GM20000 (cell line): ENCODE results near the gene PSME4.
"Not testable (repeated sequence)": the region's sequence is repeated elsewhere in the genome, so short reads cannot be mapped to it uniquely, and the experiment has no call there.

ENCODE experiments used
- DNase-seq: peaks from one replicate; pipeline ENCODE4 v3.0.0; 2012; ENCODE audit warnings: low spot score
- TF ChIP-seq, protein P1 (sequence below): IDR thresholded peaks from 2 replicates; pipeline ENCODE4 v1.5.1; 2012; ENCODE audit warnings: mild to moderate bottlenecking, control low read depth; ENCODE audit errors: extremely low read depth, missing control alignments

Gene PSME4

DNA sequence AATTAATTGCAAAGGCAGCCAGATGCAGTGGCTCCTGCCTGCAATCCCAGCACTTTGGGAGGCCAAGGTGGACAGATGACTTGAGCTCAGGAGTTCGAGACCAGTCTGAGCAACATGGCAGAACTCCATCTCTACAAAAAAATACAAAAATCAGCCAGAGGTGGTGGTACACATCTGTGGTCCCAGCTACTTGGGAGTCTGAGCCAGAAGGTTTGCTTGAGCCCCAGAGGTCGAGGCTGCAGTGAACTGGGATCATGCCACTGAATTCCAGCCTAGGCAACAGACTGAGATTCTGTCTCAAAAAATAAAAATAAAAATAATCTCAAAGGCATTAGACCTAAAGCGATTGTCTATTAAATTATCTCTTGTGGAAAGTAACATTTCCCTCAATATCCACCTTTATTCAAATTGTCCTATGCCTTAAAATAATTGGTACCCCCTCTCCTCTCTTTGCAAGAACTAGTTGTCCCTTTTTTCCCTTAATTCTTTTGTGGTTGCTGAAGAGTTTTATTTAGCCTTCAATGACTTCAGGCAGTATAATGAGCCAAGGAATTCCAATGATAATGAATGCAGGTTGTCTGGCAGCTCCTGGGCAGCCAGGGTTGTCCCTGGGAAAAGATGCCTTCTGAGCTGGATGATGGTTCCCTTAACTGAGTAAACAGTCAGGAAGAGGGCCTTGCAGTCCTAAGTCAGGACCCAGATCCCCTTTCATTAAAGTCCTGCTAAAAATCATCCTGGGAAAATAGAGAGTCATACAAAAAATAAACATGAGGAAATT is 143.2 kb downstream of the PSME4 start:
- DNase-seq, result no peak
- TF ChIP-seq, protein P1, sequence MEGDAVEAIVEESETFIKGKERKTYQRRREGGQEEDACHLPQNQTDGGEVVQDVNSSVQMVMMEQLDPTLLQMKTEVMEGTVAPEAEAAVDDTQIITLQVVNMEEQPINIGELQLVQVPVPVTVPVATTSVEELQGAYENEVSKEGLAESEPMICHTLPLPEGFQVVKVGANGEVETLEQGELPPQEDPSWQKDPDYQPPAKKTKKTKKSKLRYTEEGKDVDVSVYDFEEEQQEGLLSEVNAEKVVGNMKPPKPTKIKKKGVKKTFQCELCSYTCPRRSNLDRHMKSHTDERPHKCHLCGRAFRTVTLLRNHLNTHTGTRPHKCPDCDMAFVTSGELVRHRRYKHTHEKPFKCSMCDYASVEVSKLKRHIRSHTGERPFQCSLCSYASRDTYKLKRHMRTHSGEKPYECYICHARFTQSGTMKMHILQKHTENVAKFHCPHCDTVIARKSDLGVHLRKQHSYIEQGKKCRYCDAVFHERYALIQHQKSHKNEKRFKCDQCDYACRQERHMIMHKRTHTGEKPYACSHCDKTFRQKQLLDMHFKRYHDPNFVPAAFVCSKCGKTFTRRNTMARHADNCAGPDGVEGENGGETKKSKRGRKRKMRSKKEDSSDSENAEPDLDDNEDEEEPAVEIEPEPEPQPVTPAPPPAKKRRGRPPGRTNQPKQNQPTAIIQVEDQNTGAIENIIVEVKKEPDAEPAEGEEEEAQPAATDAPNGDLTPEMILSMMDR, result no peak

DNA sequence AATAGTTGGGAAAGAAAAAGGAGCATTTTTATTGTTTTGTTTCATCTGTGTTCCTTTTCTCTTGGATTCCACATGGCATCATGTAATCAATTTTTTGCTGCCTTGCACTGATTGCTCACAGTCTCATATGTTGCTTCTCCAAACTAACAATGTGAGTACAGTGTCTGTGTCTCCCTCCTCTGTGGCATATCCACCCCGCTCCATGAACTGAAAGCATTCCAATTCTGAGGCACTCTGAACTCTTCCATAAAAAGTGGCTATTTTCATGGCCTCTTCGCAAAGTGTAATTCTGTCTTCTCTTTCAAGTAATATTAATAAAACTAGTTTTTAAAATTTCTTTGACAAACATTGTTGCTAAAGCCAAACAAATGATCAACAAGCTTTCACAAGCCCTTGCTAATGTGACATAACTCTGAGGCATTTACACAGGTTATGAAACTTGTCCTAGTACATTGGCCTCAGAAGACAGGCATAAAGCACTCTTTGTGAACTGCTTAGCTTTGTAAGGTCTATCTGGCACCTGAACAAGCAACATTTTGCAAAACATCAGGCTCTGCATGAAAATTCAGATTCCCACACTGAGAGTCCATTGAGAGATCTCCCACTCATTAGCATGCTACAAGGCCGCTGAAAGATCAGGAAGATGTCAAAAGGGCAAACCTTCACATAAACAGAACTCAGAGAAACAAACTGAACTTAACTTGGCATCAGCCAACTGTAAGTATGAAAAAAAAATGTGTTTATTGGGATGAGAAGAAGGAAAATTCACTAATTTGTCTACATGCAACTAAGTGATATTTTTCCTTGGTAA is 144.0 kb downstream of the PSME4 start:
- no peak for DNase-seq
- TF ChIP-seq, protein P1, result no peak

DNA sequence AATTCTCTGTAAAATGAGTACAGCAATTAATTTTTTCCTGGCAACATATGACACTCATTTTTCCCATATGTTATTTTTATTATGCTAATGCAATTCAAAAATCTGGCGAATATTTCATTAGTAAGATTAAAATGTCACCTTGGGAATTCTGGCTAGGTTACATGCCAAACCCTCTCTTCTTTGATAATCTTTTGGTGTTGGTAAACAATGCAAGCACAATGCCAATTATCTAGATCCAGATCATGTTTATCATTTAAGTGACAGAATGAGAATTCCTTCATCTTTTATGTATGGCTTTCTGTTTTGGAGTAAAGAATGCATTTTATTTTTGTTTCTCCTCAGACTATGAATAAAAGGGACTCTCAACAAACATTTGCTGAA is 144.8 kb downstream of the PSME4 start:
- DNase-seq, result no peak
- TF ChIP-seq, protein P1, result no peak

DNA sequence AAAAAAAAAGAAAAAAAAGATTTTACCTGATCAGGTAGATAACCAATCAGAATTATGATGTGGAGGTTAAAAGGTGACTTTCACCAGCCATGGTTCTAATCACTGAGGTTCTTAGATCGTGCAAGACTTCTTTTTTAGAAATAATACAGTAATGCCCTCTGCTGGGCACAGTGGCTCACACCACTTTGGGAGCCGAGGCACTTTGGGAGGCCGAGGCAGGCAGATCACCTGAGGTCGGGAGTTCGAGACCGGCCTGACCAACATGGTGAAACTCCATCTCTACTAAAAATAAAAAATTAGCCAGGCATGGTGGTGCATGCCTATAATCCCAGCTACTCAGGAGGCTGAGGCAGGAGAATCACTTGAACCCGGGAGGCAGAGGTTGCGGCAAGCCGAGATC is 147.2 kb downstream of the PSME4 start:
- DNase-seq, result not testable (repeated sequence)

DNA sequence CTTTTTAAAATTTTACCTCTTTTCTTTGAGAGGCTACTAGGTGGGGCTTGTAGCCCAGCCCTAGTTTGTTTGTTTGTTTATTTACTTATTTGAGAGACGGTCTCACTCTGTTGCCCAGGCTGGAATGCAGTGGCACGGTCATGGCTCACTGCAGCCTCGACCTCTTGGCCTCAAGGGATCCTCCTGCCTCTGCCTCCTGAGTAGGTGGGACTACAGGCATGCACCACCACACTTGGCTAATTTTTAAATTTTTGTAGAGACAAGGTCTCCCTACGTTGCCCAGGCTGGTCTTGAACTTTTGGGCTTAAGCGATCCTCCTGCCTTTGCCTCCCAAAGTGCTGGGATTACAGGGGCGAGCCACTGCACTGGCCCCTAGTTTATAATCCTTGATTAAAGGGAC is 149.0 kb downstream of the PSME4 start:
- TF ChIP-seq, protein P1, result no peak
- DNase-seq, result no peak

DNA sequence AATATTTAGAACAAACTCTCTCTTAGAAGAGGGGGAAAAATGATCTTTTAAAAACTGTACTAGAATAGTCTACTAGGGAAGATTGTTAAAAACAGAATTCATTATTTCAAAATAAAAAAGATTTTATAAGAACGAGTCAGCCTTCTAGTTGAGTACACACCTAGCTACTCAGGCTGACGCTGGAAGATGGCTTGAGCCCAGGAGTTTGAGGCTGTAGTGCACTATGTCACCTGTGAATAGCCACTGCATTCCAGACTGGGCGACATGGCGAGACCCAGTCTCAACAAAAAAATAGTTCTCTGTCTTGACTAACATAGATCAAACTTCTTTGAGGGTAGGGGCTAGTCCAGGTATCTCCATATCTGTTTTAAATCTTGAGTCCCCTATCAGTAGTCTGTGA is 150.1 kb downstream of the PSME4 start:
- no peak for DNase-seq
- TF ChIP-seq, protein P1, result no peak

DNA sequence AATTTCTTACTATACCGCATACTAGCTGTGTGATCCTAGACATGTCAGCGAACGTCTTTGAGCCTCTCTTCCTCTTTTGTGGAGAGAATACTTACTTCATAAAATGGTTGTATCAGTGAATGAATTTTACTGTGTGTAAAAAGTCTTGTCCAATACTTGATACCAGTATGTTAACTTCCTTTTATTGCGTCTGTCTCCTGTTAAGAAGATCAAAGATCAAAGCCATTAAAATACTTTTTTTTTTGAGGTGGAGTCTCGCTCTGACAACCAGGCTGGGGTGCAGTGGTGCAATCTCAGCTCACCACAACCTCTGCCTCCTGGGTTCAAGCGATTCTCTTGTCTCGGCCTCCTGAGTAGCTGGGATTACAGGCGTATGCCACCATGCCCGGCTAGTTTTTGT is 150.7 kb downstream of the PSME4 start:
- DNase-seq, result no peak
- TF ChIP-seq, protein P1, result no peak
